DOHH2 (cell line): ENCODE results near the gene PDLIM7.

ENCODE experiments used
- CTCF ChIP-seq: fragments of 200-600 bp; sonication (generic); IDR thresholded peaks from one replicate; pipeline ENCODE4 v1.5.1; 2014; ENCODE audit warnings: antibody characterized with exemption, mild to moderate bottlenecking, low read depth, low read length; ENCODE audit not compliant: poor library complexity, severe bottlenecking
- EZH2phosphoT487 ChIP-seq: fragments of 200-600 bp; sonication (generic); IDR thresholded peaks from 2 replicates; pipeline ENCODE4 v1.6.1; 2017; ENCODE audit warnings: borderline replicate concordance, mild to moderate bottlenecking, antibody characterized with exemption, low read length, moderate library complexity, mixed read lengths

GRCh38 chr5:177531209-177531940, 34.0 kb upstream of the PDLIM7 start:
- TF ChIP-seq CTCF (no peak), EZH2phosphoT487 (no peak)
